ENCODE results near the gene ZSCAN5B.

The ZSCAN5B gene

DNA sequence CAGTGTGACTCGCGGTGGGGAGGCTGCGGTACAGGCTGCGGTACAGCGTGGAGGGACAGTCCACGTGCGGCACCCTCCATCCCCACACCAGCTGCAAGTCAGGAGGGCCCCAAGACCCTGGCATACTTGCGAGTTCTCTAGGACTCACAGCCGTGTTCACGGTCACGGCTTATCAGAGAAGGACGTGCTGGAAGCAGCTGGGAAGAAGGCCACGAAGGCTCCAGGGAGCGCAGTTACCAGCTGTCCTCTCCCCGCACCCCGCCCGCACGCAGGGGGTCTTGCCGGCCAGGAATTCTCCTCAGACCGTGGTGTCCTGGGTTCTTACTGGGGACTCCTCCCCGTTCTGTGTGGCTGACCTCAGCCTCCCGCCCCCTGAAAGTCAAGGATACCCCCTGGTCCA lies 50.3 kb downstream of the ZSCAN5B start:
- in situ Hi-C loops (cut with MboI; ENCODE audit: low sequenced_read_pairs) = no loop called here

DNA sequence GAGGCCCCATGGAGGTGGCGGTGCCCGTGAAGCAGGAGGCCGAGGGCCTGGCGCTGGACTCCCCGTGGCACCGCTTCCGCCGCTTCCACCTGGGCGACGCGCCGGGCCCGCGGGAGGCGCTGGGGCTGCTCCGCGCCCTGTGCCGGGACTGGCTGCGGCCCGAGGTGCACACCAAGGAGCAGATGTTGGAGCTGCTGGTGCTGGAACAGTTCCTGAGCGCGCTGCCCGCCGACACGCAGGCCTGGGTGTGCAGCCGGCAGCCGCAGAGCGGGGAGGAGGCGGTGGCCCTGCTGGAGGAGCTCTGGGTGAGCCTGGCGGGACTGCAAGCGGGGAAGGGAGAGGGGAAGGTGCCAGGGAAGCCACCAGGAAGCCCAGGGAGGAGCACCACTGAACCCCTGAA lies 50.7 kb downstream of the ZSCAN5B start:
- in situ Hi-C loops (cut with MboI; ENCODE audit: low sequenced_read_pairs) = no loop called here

DNA sequence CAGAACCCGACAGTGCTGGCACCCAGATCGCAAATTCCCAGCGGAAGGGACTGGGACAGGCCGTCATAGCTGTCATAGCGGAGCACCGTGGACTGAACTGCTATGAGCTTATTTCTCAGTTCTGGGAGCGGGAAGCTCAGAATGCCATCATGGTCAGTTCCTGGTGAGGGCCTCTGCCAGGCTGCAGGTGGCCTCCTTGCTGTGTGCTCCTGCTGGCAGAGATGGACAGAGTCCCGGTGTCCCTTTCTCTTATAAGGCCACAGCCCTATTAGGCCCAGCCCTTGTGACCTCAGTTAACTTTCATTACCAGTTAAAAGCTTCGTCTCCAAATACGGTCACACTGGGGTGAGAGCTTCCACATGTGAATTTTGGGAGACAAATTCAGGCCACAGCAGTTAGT lies 51.9 kb downstream of the ZSCAN5B start:
- in situ Hi-C loops (cut with MboI; ENCODE audit: low sequenced_read_pairs) = no loop called here

GRCh38 chr19:56144831-56145230 lies 52.8 kb downstream of the ZSCAN5B start:
- in situ Hi-C loops (cut with MboI; ENCODE audit: low sequenced_read_pairs) = no loop called here

DNA sequence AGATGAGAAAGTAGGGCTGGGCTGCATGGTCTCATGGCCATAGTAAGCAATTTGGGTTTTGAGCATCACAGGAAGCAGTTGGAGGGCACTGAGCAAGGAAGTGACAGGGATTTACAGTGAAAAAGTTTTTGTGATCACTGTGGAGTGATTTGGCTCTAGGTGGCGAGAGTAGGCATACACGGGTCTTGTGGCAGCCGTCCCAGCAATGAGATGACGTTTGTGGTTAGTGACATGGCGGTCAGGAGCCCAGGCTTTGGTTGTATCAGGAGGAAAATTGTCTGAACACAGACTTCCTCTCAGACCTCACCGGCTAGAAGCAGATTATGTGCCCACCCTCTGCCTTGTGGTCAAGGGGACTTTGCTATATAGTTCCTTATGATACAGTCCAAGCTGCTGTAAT lies 53.2 kb downstream of the ZSCAN5B start:
- in situ Hi-C loops (cut with MboI; ENCODE audit: low sequenced_read_pairs) = no loop called here

DNA sequence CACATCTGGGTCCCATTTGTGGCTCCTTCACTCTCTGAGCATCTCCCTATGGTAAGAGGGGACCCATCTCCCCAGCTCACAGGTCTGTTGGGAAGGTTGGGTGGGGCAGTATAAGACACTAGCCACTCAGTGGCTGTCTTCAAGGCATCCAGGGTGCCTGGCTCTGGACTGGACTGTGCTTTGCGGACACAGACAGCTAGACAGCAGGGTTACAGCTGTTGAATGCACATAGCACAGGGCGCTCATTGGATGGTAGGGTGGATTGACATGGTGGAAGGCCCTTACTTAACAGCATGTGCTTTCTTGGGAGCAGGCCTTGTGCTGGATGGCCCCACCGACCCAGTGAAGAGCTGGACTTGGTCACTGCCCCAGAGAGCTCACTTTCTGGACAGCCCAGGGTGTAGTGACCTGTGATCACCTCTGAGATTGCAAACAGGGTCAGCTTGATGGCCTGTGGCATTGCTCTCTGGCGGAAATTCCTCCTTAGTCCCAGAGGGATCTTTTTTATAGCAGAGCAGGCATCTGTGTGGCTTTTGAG lies 54.6 kb downstream of the ZSCAN5B start:
- in situ Hi-C loops (cut with MboI; ENCODE audit: low sequenced_read_pairs) = no loop called here

- in situ Hi-C loops (cut with MboI; ENCODE audit: low sequenced_read_pairs) = no loop called here
These were observed 55.3 kb downstream of the ZSCAN5B start for GRCh38 chr19:56142087-56142787.

DNA sequence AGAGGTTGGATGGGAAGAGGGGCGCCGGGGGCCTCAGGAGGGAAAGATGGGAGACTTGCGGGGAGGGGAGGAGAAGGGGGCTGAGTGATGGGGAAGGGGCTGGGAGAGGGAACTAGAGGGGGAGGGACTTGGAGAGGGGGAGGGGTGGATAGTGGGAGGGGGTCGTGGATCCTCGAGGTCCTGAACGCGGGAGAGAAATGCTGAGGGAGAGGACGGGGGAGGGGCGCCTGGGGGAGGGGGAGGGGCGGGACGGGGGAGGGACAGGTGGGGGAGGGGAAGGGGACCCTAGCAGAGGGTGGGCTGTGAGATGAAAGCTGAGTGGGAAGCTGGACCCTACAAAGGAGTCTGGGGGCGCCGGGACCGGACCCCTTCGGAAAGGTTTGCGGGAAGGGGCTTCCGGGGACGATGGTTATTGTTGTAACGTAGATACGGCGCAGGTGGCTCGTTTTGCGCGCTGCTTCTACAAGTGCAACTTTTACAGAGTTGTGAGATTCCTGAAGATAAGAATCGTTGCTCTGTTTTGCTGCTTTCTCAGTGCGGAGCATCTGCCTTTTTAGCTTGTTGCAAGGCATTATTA lies 56.1 kb downstream of the ZSCAN5B start:
- in situ Hi-C loops (cut with MboI; ENCODE audit: low sequenced_read_pairs) = no loop called here

DNA sequence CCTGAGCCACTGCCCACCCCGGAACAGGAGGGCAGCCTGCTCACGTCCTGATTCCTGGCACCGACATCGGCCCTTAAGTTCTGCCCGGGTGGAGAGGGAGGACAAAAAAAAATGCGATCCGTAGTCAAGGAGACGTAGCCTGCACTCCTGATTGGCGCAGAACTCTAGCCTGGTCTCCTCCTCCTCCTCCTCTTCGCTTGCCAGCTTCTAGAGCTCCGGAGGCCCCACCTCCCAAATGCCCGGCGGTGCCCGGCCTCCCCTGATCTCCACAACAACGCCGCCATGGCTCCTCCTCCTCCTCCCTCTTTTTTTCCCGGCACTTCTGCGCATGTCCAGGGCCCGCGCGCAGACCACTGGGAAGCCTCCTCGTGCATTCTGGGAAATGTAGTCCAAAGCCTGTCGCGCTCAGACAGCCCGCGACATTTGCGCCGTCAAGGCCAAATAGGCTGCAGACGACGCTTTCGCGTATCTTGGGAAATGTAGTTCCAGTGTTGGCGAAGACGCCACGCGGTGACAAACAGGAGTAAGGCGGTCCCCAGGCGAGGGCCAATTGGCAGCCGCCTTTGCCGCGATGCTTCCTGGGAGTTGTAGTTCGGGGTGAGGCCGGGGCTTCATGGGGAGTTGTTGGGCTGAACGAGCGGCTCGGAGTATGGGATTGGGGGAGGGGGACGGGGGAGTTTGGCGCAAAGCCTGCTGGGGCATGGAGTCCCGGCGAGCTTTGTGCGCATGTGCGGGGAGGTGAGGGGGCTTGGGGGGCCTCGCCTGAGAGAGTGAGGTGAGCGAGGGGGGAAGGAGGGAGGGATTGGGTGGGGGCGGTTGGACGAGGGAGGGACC lies 56.8 kb downstream of the ZSCAN5B start, which contains the start of gene ZNF444:
Gene ZNF444 (plus strand): TSS at position 705 of the 834 bp plus-strand sequence. CDS start 5,625 bp downstream, outside the sequence.
- in situ Hi-C loops (cut with MboI; ENCODE audit: low sequenced_read_pairs) = no loop called here

DNA sequence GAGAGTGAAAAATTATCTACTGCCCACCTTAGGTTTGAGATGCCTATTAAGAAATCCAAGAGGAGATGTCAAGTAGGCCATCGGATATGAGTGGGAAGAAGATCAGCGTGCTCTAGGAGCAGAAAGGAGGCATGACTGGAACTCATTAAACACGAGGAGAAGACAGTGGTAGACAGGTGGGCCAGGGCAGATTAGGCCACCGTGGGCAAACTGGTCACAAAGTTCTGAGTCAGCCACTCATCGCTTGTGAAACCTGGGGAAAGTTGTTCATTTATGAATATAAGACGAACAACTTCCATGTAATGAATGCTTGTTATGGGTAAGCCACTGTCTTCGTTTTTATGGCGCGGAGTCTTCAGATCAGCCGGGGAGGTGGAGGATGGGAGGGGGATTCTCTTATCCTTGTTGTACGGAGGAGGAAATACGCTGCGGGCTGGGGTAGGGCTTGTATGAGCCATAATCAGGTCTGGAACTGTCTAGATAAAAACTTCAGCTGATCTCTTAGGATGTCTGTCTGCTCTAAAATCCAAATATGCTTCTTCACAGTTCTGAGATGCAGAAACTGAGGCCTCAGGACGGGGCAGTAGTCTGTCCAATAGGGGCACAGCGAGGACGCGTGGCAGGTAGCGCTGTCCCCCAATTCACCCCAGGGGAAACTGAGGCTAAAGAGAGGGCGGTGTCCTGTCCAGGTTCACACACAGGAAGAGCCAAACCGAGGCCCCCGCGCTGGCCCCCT lies 57.6 kb downstream of the ZSCAN5B start:
- in situ Hi-C loops (cut with MboI; ENCODE audit: low sequenced_read_pairs) = no loop called here

Measured in HL-60/S4 treated with phorbol 12-myristate 13-acetate at 8.2 ng/mL for 4 days and 3 days (cell line).